Neural cell (in vitro differentiated cells): ENCODE measurements around the gene CCDC73.

Experiments used
- EP300 ChIP-seq: fragments of 450-650 bp; conservative IDR thresholded peaks from 2 replicates; pipeline ENCODE4 v1.6.1; 2014; ENCODE audit warnings: antibody characterized with exemption, mild to moderate bottlenecking, moderate library complexity; ENCODE audit not compliant: poor library complexity, severe bottlenecking
- POLR2AphosphoS5 ChIP-seq: IDR thresholded peaks from 2 replicates; pipeline ENCODE4 v1.6.1; 2012
- RAD21 ChIP-seq: fragments of 450-650 bp; conservative IDR thresholded peaks from 2 replicates; pipeline ENCODE4 v1.6.1; 2014; ENCODE audit warnings: antibody characterized with exemption, mild to moderate bottlenecking, moderate library complexity
- TF ChIP-seq, protein P1 (sequence below): fragments of 450-650 bp; IDR thresholded peaks from 2 replicates; pipeline ENCODE4 v1.5.1; 2014; ENCODE audit warnings: antibody characterized with exemption, mild to moderate bottlenecking, moderate library complexity; ENCODE audit not compliant: poor library complexity, severe bottlenecking

DNA sequence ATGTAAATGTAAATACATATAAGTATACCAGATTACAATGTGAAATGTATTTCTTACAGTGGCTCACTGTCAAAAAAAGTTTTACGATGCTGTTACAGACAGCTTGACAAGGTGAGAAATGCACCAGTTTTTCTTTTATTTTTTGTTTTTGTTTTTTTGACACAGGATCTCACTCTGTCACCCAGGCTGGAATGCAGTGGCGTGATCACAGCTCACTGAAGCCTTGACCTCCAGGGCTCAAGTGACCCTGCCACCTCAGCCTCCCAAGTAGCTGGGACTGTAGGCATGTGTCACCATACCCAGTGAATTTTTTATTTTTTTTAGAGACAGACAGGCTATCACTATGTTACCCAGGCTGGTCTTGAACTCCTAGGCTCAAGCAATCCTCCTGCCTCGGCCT lies 9.2 kb downstream of the CCDC73 start:
- TF ChIP-seq, protein P1, sequence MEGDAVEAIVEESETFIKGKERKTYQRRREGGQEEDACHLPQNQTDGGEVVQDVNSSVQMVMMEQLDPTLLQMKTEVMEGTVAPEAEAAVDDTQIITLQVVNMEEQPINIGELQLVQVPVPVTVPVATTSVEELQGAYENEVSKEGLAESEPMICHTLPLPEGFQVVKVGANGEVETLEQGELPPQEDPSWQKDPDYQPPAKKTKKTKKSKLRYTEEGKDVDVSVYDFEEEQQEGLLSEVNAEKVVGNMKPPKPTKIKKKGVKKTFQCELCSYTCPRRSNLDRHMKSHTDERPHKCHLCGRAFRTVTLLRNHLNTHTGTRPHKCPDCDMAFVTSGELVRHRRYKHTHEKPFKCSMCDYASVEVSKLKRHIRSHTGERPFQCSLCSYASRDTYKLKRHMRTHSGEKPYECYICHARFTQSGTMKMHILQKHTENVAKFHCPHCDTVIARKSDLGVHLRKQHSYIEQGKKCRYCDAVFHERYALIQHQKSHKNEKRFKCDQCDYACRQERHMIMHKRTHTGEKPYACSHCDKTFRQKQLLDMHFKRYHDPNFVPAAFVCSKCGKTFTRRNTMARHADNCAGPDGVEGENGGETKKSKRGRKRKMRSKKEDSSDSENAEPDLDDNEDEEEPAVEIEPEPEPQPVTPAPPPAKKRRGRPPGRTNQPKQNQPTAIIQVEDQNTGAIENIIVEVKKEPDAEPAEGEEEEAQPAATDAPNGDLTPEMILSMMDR, result no peak
- no peak for TF ChIP-seq POLR2AphosphoS5
- TF ChIP-seq RAD21, result no peak
- TF ChIP-seq EP300, result no peak
